ENCODE measurements around the gene DNASE1L1.

The DNASE1L1 gene

GRCh38 chrX:154365997-154366665 lies 42.9 kb downstream of the DNASE1L1 start:
- DNase-seq = no peak

GRCh38 chrX:154365052-154365600 lies 43.9 kb downstream of the DNASE1L1 start:
- DNase-seq = no peak

GRCh38 chrX:154363706-154364439 lies 45.2 kb downstream of the DNASE1L1 start:
- no peak for DNase-seq

- no peak for DNase-seq
Observed at GRCh38 chrX:154362085-154362742, 46.8 kb downstream of the DNASE1L1 start.

- no peak for DNase-seq
Observed at GRCh38 chrX:154360155-154360713, 48.8 kb downstream of the DNASE1L1 start.

- no peak for DNase-seq
Observed at GRCh38 chrX:154359362-154360154, 49.5 kb downstream of the DNASE1L1 start.

- DNase-seq = no peak
Observed at GRCh38 chrX:154358829-154359228, 50.2 kb downstream of the DNASE1L1 start.

GRCh38 chrX:154358011-154358410 lies 51.0 kb downstream of the DNASE1L1 start:
- DNase-seq = no peak

- DNase-seq = no peak
Observed at GRCh38 chrX:154357205-154357604, 51.8 kb downstream of the DNASE1L1 start.

- no peak for DNase-seq
Observed at GRCh38 chrX:154356596-154356995, 52.5 kb downstream of the DNASE1L1 start.

- DNase-seq = no peak
Observed at GRCh38 chrX:154355776-154356140, 53.3 kb downstream of the DNASE1L1 start.

GRCh38 chrX:154355094-154355775 lies 53.8 kb downstream of the DNASE1L1 start:
- no peak for DNase-seq

GRCh38 chrX:154354516-154354915 lies 54.5 kb downstream of the DNASE1L1 start:
- DNase-seq = no peak

GRCh38 chrX:154354013-154354412 lies 55.0 kb downstream of the DNASE1L1 start:
- no peak for DNase-seq

- no peak for DNase-seq
Observed at GRCh38 chrX:154353172-154353843, 55.7 kb downstream of the DNASE1L1 start.

- DNase-seq = no peak
Observed at GRCh38 chrX:154352466-154352865, 56.6 kb downstream of the DNASE1L1 start.

GRCh38 chrX:154352012-154352401 lies 57.0 kb downstream of the DNASE1L1 start:
- DNase-seq = no peak
